ENCODE results near the gene DAW1.
"Not testable (repeated sequence)": the region's sequence is repeated elsewhere in the genome, so short reads cannot be mapped to it uniquely, and the experiment has no call there.

Gene DAW1

DNA sequence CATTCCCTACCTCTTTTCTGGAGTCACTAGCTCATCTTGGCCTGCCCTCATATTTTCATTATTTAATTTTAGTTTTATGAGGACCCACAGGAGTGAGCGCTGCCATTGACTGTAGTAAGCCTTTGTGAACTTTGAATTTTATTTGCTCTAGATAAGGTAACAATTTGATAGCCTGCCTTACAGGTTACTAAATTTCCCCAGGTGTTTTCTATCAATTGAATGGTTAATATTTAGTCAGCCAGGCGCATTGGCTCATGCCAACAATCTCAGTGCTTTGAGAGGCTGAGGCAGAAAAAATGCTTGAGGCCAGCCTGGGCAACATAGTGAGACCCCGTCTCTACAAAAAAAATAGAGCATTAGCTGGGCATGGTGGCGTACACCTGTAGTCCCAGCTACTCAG lies 50.2 kb downstream of the DAW1 start:
- Histone ChIP-seq H3K4me3 (ENCODE audit: low read length) (no peak overlapping the region), H3K9ac (ENCODE audit: low read depth, low read length) (no peak overlapping the region), H3K27me3 (ENCODE audit: insufficient read depth, low read length) (no peaks in the 10 kb centered on the region), H3K36me3 (ENCODE audit: insufficient read depth, low read length) (no peaks in the 10 kb centered on the region), H3K27ac (ENCODE audit: low read depth, low read length) (no peak overlapping the region), H3K4me1 (ENCODE audit: insufficient read depth, low read length) (no peaks in the 10 kb centered on the region), H3K9me3 (ENCODE audit: insufficient read depth, low read depth, low read length) (0 out of 2 replicates have a peak, but pooled peaks cover under 1% of the 10 kb centered on the region)
- 83% methylated on average over 4 of the region's 4 CpGs for WGBS

DNA sequence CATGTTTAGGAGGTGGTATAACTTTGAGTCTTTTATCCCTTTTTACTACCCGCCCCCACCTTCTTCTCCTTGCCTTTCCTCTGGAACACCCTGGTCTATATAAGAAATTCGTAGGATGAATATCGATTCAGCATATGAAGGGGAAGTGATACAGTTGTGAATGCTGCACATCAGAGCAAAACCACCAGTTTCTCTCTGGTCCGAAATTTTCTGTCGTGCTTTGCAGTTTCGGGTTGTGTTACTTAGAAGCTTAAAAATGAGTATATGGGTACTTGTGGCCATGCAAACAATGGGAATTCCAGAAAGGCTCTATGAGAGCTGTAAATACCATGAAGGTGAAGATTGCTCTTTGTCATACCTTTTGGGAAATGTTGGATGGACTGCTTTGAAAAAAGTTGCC lies 60.6 kb downstream of the DAW1 start:
- H3K27ac ChIP-seq (ENCODE audit: low read depth, low read length): no peak overlapping the region
- H3K36me3 ChIP-seq (ENCODE audit: insufficient read depth, low read length): no peaks in the 10 kb centered on the region
- no peak overlapping the region for H3K9ac ChIP-seq (ENCODE audit: low read depth, low read length)
- H3K4me1 ChIP-seq (ENCODE audit: insufficient read depth, low read length): 0 out of 2 replicates have a peak, but pooled peaks cover 4% of the 10 kb centered on the region
- WGBS: 92% methylated on average over 5 of the region's 6 CpGs
- no peak overlapping the region for H3K4me3 ChIP-seq (ENCODE audit: low read length)
- no peaks in the 10 kb centered on the region for H3K27me3 ChIP-seq (ENCODE audit: insufficient read depth, low read length)
- H3K9me3 ChIP-seq (ENCODE audit: insufficient read depth, low read depth, low read length): peaks cover 10% of the 10 kb centered on the region; the same call in 1 of the 2 replicates

DNA sequence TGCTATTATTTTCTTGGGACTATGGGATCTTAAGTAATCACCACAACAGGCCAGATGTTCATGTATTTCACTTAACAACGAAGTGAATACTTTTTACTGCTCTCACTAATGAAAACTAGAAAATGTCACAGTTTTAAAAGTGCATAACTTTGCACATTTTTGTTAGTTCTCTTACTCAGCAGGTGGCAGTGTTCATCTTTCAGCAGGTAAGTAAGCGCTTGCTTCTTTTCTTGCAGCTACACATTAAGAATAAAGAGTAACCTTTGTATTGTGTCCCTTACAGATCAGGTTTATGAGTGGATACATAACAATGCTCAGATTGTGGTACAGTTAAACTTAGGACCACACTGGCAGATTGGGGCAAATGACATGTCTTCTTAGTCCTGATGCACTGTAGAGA lies 61.0 kb downstream of the DAW1 start:
- H3K36me3 ChIP-seq (ENCODE audit: insufficient read depth, low read length): no peaks in the 10 kb centered on the region
- H3K4me3 ChIP-seq (ENCODE audit: low read length): no peak overlapping the region
- H3K9me3 ChIP-seq (ENCODE audit: insufficient read depth, low read depth, low read length): peaks cover 9% of the 10 kb centered on the region; the same call in 1 of the 2 replicates
- no peaks in the 10 kb centered on the region for H3K27me3 ChIP-seq (ENCODE audit: insufficient read depth, low read length)
- no peak overlapping the region for H3K27ac ChIP-seq (ENCODE audit: low read depth, low read length)
- WGBS: 82% methylated on average over 2 of the region's 2 CpGs
- 0 out of 2 replicates have a peak, but pooled peaks cover 4% of the 10 kb centered on the region for H3K4me1 ChIP-seq (ENCODE audit: insufficient read depth, low read length)
- no peak overlapping the region for H3K9ac ChIP-seq (ENCODE audit: low read depth, low read length)

GRCh38 chr2:227933884-227934283 lies 62.5 kb downstream of the DAW1 start:
- H3K4me1 ChIP-seq (ENCODE audit: insufficient read depth, low read length): 0 out of 2 replicates have a peak, but pooled peaks cover 4% of the 10 kb centered on the region
- no peak overlapping the region for H3K9ac ChIP-seq (ENCODE audit: low read depth, low read length)
- WGBS: no CpG with 5 or more reads among the region's 1 CpG
- H3K27me3 ChIP-seq (ENCODE audit: insufficient read depth, low read length): no peaks in the 10 kb centered on the region
- no peaks in the 10 kb centered on the region for H3K36me3 ChIP-seq (ENCODE audit: insufficient read depth, low read length)
- no peak overlapping the region for H3K27ac ChIP-seq (ENCODE audit: low read depth, low read length)
- H3K4me3 ChIP-seq (ENCODE audit: low read length): no peak overlapping the region
- no peaks in the 10 kb centered on the region for H3K9me3 ChIP-seq (ENCODE audit: insufficient read depth, low read depth, low read length)

- H3K27me3 ChIP-seq (ENCODE audit: insufficient read depth, low read length); H3K36me3 ChIP-seq (ENCODE audit: insufficient read depth, low read length); H3K4me1 ChIP-seq (ENCODE audit: insufficient read depth, low read length); H3K4me3 ChIP-seq (ENCODE audit: low read length); H3K27ac ChIP-seq (ENCODE audit: low read depth, low read length); H3K9ac ChIP-seq (ENCODE audit: low read depth, low read length); H3K9me3 ChIP-seq (ENCODE audit: insufficient read depth, low read depth, low read length): not testable (repeated sequence)
- WGBS: 93% methylated on average over 7 of the region's 7 CpGs
Measured at GRCh38 chr2:227936249-227936648, 64.8 kb downstream of the DAW1 start.

DNA sequence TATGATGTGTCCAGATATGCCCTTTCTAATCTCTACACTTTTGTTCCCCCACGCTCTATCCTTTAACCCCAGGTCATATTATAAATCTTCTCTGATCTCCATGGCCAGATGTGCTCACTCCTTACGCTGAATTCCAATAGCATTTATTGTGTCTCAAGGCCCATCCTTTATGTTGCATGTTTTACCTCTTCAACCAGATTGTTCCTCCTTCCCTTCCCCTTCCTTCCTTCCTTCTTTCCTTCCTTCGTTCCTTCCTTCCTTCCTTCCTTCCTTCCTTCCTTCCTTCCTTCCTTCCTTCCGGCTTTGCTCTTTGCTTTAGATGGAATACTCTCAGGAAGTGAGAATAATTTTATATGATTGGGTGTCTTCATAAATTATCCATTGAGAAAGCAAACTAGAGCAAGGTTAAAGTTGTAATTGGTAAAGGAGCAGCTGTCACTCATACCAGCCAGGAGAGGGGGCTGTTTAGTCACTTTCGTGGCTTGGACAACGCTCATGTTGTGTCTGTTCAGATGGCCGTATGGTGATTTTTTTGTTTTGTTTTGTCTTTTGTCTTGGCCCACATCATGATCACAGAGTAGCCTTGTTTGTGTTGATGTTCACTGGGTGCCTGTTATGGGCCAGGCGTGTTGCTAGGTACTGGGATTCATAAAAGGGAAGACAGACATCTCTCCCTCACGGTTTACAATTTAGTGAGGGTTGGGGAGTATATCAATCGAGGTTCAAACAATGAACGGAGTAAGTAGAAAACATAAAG lies 68.0 kb downstream of the DAW1 start:
- H3K27ac ChIP-seq (ENCODE audit: low read depth, low read length): no peak overlapping the region
- no peaks in the 10 kb centered on the region for H3K4me1 ChIP-seq (ENCODE audit: insufficient read depth, low read length)
- 69% methylated on average over 10 of the region's 11 CpGs for WGBS
- H3K27me3 ChIP-seq (ENCODE audit: insufficient read depth, low read length): no peaks in the 10 kb centered on the region
- H3K4me3 ChIP-seq (ENCODE audit: low read length): no peak overlapping the region
- H3K9me3 ChIP-seq (ENCODE audit: insufficient read depth, low read depth, low read length): no peaks in the 10 kb centered on the region
- no peaks in the 10 kb centered on the region for H3K36me3 ChIP-seq (ENCODE audit: insufficient read depth, low read length)
- no peak overlapping the region for H3K9ac ChIP-seq (ENCODE audit: low read depth, low read length)

DNA sequence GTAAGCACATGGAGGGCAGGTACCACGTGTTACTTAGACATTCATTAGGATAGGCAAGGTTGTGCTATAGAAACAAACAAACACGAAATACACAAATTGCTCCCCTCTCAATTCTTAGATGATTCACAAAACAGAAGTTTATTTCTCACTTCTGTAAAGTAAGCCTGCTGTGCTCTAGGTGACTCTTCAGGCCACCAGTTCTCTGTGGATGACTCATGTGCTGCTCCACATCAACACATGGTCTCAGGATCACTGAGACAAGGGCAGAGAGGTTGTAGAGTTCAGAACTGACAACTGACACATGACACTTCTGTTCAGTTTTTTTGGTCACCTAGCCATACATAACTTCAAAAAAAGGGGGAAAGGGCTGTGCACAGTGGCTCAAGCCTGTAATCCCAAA lies 70.6 kb downstream of the DAW1 start:
- Histone ChIP-seq H3K9me3 (ENCODE audit: insufficient read depth, low read depth, low read length) (peaks cover 11% of the 10 kb centered on the region; the same call in 1 of the 2 replicates), H3K27me3 (ENCODE audit: insufficient read depth, low read length) (no peaks in the 10 kb centered on the region), H3K4me1 (ENCODE audit: insufficient read depth, low read length) (no peaks in the 10 kb centered on the region), H3K27ac (ENCODE audit: low read depth, low read length) (no peak overlapping the region), H3K9ac (ENCODE audit: low read depth, low read length) (no peak overlapping the region), H3K36me3 (ENCODE audit: insufficient read depth, low read length) (no peaks in the 10 kb centered on the region), H3K4me3 (ENCODE audit: low read length) (no peak overlapping the region)
- WGBS: 90% methylated on average over 2 of the region's 2 CpGs

DNA sequence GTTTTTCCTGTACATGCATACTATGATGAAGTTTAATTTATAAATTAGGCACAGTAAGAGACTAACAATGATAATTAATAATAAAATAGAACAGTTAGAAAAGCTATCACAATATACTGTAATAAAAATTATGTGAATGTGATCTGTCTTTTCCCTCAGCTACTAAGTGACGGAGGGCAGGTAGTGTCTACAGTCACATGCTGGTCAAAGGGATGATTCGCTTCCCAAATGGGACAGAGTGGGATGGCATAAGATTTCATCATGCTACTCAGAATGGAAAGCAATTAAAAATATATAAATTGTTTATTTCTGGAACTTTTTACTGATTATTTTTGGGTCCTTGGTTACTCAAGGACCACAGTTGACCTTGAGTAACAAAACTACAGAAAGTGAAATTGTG lies 71.5 kb downstream of the DAW1 start:
- Histone ChIP-seq H3K36me3 (ENCODE audit: insufficient read depth, low read length) (no peaks in the 10 kb centered on the region), H3K4me3 (ENCODE audit: low read length) (no peak overlapping the region), H3K9me3 (ENCODE audit: insufficient read depth, low read depth, low read length) (peaks cover 11% of the 10 kb centered on the region; the same call in 1 of the 2 replicates), H3K4me1 (ENCODE audit: insufficient read depth, low read length) (no peaks in the 10 kb centered on the region), H3K27me3 (ENCODE audit: insufficient read depth, low read length) (no peaks in the 10 kb centered on the region), H3K9ac (ENCODE audit: low read depth, low read length) (no peak overlapping the region), H3K27ac (ENCODE audit: low read depth, low read length) (no peak overlapping the region)
- WGBS: 100% methylated on average over 2 of the region's 2 CpGs

DNA sequence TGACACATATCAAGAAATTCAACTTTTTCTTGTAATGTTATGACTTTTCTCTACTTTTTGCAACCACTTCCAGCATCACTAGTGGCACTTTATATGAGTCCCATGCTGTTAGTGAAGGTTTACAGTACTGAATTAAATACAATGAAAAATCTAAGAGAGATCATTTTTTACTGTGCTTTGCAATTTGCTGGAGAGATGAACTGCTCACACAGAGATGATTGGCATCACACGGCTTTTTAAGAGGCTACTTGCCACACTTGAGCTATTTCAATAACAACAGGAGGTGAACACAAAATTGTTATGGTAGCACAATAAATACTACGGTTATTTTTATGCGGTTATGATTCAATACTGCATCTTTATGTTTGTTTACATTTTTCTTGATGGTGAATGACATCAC lies 88.9 kb downstream of the DAW1 start:
- no peak overlapping the region for H3K9ac ChIP-seq (ENCODE audit: low read depth, low read length)
- no peaks in the 10 kb centered on the region for H3K36me3 ChIP-seq (ENCODE audit: insufficient read depth, low read length)
- 100% methylated on average over 3 of the region's 3 CpGs for WGBS
- no peak overlapping the region for H3K4me3 ChIP-seq (ENCODE audit: low read length)
- H3K27me3 ChIP-seq (ENCODE audit: insufficient read depth, low read length): no peaks in the 10 kb centered on the region
- H3K27ac ChIP-seq (ENCODE audit: low read depth, low read length): no peak overlapping the region
- H3K4me1 ChIP-seq (ENCODE audit: insufficient read depth, low read length): no peaks in the 10 kb centered on the region
- no peaks in the 10 kb centered on the region; the same call in 1 of the 2 replicates for H3K9me3 ChIP-seq (ENCODE audit: insufficient read depth, low read depth, low read length)

- Histone ChIP-seq H3K27me3 (ENCODE audit: insufficient read depth, low read length) (no peaks in the 10 kb centered on the region), H3K9me3 (ENCODE audit: insufficient read depth, low read depth, low read length) (no peaks in the 10 kb centered on the region), H3K9ac (ENCODE audit: low read depth, low read length) (no peak overlapping the region), H3K36me3 (ENCODE audit: insufficient read depth, low read length) (no peaks in the 10 kb centered on the region), H3K27ac (ENCODE audit: low read depth, low read length) (no peak overlapping the region), H3K4me3 (ENCODE audit: low read length) (no peak overlapping the region), H3K4me1 (ENCODE audit: insufficient read depth, low read length) (no peaks in the 10 kb centered on the region)
- WGBS: 97% methylated on average over 7 of the region's 7 CpGs
Measured at GRCh38 chr2:227971619-227972230, 100.3 kb downstream of the DAW1 start.

GRCh38 chr2:227973241-227973640 lies 101.8 kb downstream of the DAW1 start:
- no peaks in the 10 kb centered on the region for H3K36me3 ChIP-seq (ENCODE audit: insufficient read depth, low read length)
- no peak overlapping the region for H3K9ac ChIP-seq (ENCODE audit: low read depth, low read length)
- no peaks in the 10 kb centered on the region for H3K9me3 ChIP-seq (ENCODE audit: insufficient read depth, low read depth, low read length)
- H3K27ac ChIP-seq (ENCODE audit: low read depth, low read length): no peak overlapping the region
- 0 out of 2 replicates have a peak, but pooled peaks cover 3% of the 10 kb centered on the region for H3K4me1 ChIP-seq (ENCODE audit: insufficient read depth, low read length)
- no peaks in the 10 kb centered on the region for H3K27me3 ChIP-seq (ENCODE audit: insufficient read depth, low read length)
- H3K4me3 ChIP-seq (ENCODE audit: low read length): no peak overlapping the region
- WGBS: 93% methylated on average over 3 of the region's 3 CpGs
